ENCODE data around the gene FAM43B.

DNA sequence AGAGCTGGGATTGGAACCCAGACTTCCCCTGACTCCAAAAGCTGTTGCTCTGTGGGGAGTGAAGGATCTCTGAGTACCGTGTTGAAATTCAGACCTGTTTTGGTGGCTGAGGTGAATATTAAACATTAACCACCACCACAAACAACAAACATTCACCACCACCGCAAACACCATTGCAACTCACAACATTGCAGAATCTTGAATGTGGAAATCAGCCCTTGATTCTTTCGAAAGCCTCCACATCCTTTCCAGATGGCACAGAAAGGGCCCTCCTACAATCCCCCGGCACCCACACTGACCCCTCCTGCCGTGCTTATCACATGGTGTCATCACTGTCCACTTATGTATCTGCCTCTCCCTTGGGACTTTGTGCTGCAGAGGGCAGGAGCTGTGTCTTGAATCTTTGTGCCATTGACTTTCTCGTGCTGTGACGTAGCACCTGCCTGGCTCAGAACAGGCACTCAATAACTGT is 38.0 kb downstream of the FAM43B start:
- TF ChIP-seq POLR2A (IDR thresholded peaks at IDR 0.05; ENCODE audit: low read length): no peak
- TF ChIP-seq GATA1 (IDR thresholded peaks at IDR 0.05; ENCODE audit: low read depth, low read length): no peak
